GM18508 (cell line): Measurements from ENCODE around the gene HACD2.

Experiments
- ATAC-seq: cut with Tn5 transposase; IDR thresholded peaks from one replicate; pipeline ENCODE4 v1.9.1; 2021; ENCODE audit warnings: moderate number of reproducible peaks; ENCODE audit not compliant: insufficient read depth, unreplicated experiment

HACD2 gene

DNA sequence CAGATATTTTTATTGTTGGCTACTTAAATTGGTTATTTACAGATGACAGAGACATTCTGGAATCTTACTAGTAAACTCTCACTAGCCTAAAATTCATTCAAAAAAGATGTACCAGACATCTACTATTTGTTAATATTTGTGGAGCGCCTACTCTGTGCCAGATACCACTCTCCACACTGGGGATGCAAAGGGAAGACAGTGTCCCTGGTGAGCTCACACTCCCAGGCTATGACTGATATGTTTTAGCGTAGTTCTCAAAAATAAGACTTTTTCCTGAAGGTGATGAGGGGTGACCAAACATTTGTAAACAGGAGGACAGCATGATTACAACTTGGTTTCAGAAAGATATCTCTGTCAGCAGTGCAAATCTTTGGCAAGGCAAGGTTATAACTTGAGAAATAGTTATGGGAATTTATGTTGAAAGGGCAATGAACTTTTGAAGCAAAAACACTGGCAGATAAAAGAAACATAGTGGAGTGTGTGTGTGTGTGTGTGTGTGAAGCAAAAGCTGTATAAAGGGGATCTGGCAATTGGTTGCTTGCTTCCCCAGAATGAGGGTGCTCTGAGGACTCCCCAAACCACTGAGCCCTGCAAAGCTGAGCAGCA lies 51.2 kb downstream of the HACD2 start:
- no peak for ATAC-seq

- ATAC-seq, result no peak
These were observed 56.7 kb downstream of the HACD2 start for GRCh38 chr3:123528130-123528529.

- no peak for ATAC-seq
These were observed 57.8 kb downstream of the HACD2 start for GRCh38 chr3:123527046-123527445.

DNA sequence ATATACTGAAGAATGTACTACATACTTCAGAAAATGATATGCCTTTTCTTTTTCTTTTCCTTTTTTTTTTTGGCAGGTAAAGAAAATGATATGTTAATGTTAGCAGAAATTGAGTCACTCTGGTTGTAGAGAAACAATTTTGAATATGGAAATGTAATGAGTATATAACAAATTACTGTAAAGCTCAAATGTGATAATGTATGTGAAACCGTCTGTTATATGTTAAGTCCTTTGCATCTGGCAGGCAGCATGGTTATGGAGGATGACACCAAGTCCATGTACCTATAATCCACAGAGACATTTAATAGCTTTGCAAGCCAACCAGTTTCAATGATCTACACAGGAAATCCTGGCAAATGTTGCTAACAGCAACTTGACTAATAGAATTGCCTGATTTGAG lies 58.4 kb downstream of the HACD2 start:
- no peak for ATAC-seq

- ATAC-seq, result no peak
These were observed 59.4 kb downstream of the HACD2 start for GRCh38 chr3:123525433-123525832.

DNA sequence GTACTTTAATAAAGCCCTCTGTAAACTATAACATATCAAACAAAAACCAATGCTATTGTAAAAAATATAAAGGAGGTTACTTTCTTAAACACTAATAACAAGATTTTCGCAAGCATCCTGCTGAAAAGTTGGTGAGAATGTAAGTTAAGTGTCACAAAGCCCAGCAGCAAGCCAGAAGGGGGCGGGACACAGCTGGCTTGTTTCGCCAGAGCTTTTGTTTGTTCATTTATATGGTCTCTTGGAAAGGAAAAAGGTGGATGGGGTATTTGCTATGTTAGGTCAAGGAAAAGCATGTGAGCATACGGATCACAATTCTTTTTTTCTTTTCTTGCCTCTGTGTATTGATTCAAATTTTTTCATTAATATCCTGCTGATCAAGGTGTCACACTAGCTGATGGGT lies 59.9 kb downstream of the HACD2 start:
- no peak for ATAC-seq

DNA sequence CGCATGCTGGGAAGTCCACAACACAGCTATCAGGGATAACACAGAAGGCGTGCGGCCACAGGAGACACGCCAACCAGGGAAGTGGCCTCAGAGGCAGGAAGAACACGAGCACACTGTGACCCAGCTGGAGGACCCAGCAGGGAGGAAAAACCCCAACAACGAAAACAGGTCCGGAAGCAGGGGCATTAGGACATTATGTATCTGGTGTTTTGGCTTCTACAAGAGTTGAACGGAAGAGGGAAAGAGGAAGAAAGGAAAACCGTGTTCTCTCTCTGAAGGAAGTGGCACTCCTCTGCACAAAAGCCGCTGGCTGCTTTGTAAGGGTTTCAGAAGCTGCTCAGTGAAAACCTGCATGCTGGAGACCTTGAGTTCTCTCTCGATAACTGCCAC lies 61.8 kb downstream of the HACD2 start:
- ATAC-seq, result no peak

- no peak for ATAC-seq
These were observed 62.4 kb downstream of the HACD2 start for GRCh38 chr3:123522320-123523022.

DNA sequence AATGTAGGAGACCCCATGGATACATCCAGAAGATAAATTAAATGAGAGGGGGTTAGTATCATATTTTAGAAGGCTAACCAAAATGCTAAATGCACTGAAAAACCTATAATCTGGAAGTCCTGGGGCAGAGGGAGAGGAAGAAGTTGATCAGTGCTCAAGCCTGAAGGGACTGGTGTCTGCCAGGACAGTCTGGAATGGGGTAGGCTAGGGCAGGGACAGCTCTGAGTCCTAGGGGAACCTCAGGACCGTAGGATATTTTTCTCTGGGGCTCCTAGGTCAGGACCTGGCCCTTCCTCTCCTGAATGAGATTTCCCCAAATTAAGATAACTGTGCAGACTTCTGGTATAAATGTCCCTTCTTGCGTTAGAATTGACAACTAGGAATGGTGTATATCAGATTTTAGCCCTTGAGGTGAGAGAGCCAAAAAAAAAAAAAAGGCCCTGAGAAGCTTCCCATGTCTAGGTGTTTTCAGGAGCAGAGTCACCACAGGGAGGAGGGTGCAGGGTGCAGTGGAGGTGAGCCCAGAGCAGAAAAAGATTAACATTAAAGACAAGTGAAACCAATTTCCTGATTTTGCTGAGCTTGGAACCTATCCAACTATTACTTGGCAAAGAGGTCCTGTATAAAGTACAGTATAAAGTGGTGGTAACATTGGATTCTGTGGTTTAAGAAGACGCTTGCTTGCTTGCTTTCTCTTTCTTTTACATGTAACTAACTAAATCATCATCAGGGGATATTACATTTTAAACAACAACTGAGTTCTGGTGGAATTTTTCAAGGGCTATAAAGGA lies 63.5 kb downstream of the HACD2 start:
- ATAC-seq, result no peak

DNA sequence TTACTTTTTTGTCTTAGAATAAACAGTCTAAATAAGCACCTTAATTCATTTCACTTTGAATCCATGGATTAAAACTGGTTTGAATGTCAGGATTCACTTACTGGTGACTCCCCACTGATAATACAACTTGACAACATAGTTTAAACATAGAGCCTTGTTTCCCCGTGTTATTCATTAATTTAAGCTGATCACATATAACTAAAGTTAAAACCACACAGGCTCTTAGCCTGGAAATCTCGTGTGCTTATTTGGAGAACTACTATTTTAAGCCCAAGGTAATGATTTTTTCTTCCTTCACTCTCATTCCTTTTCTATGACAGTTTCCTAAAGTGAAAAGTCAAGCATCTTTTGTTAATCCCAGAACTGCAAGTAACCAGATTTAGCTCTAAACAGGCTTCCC lies 64.2 kb downstream of the HACD2 start:
- ATAC-seq, result no peak

DNA sequence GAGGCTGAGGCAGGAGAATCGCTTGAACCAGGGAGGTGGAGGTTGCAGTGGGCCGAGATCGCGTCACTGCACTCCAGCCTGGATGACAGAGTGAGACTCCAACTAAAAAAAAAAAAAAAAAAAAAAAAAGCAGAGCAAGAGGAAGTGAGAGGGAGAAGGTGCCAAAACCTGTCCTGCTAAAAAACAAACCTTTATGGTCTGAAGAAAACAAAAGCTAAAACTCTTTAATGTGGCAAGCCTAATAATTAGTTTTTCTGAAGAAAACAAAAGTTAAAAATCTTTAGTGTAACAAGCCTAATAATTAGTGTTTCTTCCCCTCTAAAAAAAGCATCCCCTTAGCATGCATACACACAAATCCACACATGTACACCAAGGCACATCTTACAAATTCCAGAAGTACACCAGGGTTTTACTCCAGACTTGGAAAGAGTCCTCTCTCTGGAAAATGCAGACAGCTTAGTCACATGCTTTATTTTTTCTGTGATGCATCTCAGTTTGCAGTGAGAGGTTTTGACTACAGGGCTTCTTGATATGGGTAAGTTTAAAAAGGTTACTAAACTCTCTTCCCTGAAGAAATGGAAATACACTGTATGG lies 65.9 kb downstream of the HACD2 start:
- ATAC-seq, result no peak

DNA sequence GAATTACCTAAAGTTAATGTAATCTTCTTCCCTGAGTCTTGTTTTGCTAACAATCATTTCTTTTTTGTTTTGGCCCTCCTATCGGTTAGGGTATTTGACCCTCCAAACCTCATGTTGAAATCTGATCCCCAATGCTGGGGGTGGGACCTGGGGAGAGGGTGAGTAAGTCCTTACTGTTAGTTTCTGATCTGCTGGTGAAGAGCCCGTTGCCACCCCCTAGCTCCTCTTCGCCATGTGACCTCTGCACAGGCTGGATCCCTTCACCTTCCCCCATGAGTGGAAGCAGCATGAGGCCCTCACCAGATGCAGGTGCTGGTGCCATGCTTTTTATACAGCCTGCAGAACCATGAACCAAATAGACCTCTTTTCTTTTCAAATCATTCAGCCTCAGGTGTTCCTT lies 73.1 kb downstream of the HACD2 start:
- no peak for ATAC-seq

- no peak for ATAC-seq
These were observed 73.8 kb downstream of the HACD2 start for GRCh38 chr3:123511084-123511483.

DNA sequence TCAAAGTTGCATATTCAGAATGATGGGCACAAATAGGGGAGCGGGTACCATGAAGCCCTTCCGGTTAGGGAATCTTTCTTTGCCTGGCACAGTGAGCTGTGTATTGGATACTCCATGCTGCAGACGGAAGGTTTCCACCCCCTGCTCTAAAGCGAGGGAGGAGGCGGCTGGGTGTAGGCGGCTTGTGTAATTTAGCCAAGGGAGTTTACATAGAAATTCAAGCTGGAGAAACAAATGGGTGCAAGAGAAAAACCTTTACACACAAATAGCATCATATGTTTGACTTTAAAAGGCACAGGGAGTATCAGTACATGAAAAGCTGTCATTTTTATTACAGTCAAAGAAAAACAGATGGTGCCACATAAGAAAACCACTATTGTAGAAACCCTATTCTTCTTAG lies 76.7 kb downstream of the HACD2 start:
- no peak for ATAC-seq

- no peak for ATAC-seq
These were observed 79.0 kb downstream of the HACD2 start for GRCh38 chr3:123505820-123506219.

GRCh38 chr3:123503203-123503602 lies 81.7 kb downstream of the HACD2 start:
- no peak for ATAC-seq

- no peak for ATAC-seq
These were observed 85.5 kb downstream of the HACD2 start for GRCh38 chr3:123499322-123499721.

GRCh38 chr3:123498761-123499160 lies 86.1 kb downstream of the HACD2 start:
- no peak for ATAC-seq

DNA sequence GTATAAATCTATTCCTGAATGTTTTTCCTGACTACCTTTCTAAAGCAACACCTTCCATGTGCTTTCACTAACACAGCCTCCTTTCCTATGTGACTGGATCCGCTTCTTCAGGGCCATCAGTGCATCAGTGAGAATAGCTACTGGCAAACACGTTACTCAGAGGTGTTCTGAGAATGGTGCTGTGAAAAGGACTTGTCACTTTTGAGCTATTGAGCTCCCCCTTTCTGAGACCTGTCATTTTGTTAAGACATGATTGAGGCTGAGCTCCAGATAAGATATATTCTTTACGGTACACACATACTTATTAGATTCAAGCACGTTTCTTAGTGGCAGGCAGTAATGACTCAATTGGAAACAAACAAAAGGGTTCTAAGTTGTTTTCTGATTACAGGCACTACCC lies 90.9 kb downstream of the HACD2 start:
- no peak for ATAC-seq

DNA sequence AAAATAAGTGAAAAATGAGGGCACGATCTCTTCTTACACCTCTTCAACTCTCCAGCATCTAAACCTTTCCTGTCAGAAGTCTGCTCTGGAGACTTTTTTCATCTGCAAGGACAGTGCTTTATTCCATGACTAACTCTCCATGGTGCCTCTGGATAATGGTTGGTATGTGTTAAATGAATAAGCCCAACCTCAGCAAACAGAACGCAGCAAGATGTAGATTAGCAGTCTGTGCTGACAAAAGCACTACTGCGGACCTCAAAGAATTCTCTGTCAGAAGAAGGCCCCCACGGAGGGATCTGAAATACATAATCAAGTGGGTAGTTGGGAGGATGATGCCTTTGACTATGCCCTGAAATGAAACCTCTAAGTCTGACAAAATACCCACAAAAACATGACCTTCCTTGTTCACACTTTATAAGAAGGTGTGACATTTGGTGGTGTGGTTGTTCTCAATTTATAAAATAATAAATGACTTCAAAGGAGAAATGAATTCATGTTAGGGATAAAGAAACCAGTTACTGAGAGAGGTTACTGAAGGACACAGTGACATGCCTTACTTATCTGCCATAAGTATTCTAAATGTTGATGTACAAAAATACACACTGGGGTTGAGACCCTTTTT lies 92.8 kb downstream of the HACD2 start:
- ATAC-seq, result no peak
